Kidney (tissue), 14 donors: ENCODE measurements around the gene RPS19BP1. TPM values are rescaled to one million over a fixed set of nuclear protein-coding genes. Genes with fewer than 3 reads are reported as not detected.
A peak's percentile ranks its signal among the peaks of the same experiment; 100 is the strongest.

Experiments used
- DNase-seq, 5 donors: peaks; one replicate each; pipeline ENCODE4 v3.0.0-alpha.2; 2013 to 2020
- FAIRE-seq: peaks from 2 replicates; lab custom pipeline; 2012; peaks lifted over from hg19 to GRCh38; lab: Jason Lieb, UNC
- H3K27ac ChIP-seq, 2 donors: one replicate each; pipeline ENCODE4 v1.7.0; 2013; ENCODE audit warnings: low read depth in 2 of 2, low read length in 2 of 2, inconsistent platforms in 1 of 2
- H3K27me3 ChIP-seq: one replicate; pipeline ENCODE4 v1.7.1; 2013; ENCODE audit warnings: low read length, inconsistent platforms; ENCODE audit not compliant: control insufficient read depth, insufficient read depth
- H3K36me3 ChIP-seq, 3 donors: one replicate each; pipeline versions ENCODE4 v1.7.0 to v1.7.1; 2013; ENCODE audit warnings: low read length in 3 of 3, control low read depth in 1 of 3, inconsistent platforms in 1 of 3; ENCODE audit not compliant: insufficient read depth in 3 of 3, control insufficient read depth in 2 of 3
- H3K4me1 ChIP-seq, 3 donors: one replicate each; pipeline versions ENCODE4 v1.7.0 to v1.7.1; 2013; ENCODE audit warnings: low read length in 3 of 3, inconsistent platforms in 1 of 3, low read depth in 1 of 3; ENCODE audit not compliant: control insufficient read depth in 2 of 3, insufficient read depth in 2 of 3
- H3K4me3 ChIP-seq, 3 donors: one replicate each; pipeline versions ENCODE4 v1.7.0 to v1.8.1; 2013; ENCODE audit warnings: low read length in 3 of 3, control low read depth in 1 of 3, inconsistent platforms in 1 of 3
- H3K9ac ChIP-seq, 3 donors: one replicate each; pipeline versions ENCODE4 v1.7.0 to v1.7.1; 2013; ENCODE audit warnings: low read length in 3 of 3, control low read depth in 1 of 3, inconsistent platforms in 1 of 3
- H3K9me3 ChIP-seq, 3 donors: one replicate each; pipeline versions ENCODE4 v1.7.0 to v1.7.1; 2013; ENCODE audit warnings: low read length in 3 of 3, control low read depth in 1 of 3, inconsistent platforms in 1 of 3; ENCODE audit not compliant: control insufficient read depth in 2 of 3, insufficient read depth in 1 of 3
- intact Hi-C: fragments of 100-400 bp; cut with DNase I; formaldehyde crosslinking; loops from one replicate; pipeline ENCODE4 v1.11.1; 2022
- polyA plus RNA-seq: library from polyadenylated mRNA; stranded (reverse); fragments of 350-450 nt; fragmentation: Illumina TruSeq; extraction: RNeasy Lipid Tissue Mini Kit (QIAGEN cat#74804); gene quantifications from one replicate; pipeline ENCODE4 v1.2.3, GENCODE V29; 2014; ENCODE audit warnings: low read depth, low replicate concordance; ENCODE audit not compliant: insufficient read depth
- total RNA-seq: library from RNA; stranded (reverse); fragmentation: NEBNext Ultra II Directional; extraction: Animal tissue kit (Norgen Biotek cat#: 25700); gene quantifications from one replicate; pipeline ENCODE4 v1.2.1, GENCODE V29; 2021
- TF ChIP-seq, protein P1 (sequence below): IDR thresholded peaks from 3 replicates; pipeline ENCODE4 v1.5.1; 2012; ENCODE audit warnings: mild to moderate bottlenecking, moderate library complexity, borderline replicate concordance; ENCODE audit not compliant: insufficient read depth; ENCODE audit errors: extremely low read depth
- donor health status: control.
- donor health status: control.
- donor health status: control.
- donor health status: control.
- donor health status: control.
- donor health status: DM: yes; HTN: yes; CAD: no.
- donor health status: Normal renal cell carcinoma (clear cell type).

The RPS19BP1 gene
- total and polyA plus RNA-seq, 2 donors from 2014 or later: 51.8 to 180 TPM

- TF ChIP-seq, protein P1, sequence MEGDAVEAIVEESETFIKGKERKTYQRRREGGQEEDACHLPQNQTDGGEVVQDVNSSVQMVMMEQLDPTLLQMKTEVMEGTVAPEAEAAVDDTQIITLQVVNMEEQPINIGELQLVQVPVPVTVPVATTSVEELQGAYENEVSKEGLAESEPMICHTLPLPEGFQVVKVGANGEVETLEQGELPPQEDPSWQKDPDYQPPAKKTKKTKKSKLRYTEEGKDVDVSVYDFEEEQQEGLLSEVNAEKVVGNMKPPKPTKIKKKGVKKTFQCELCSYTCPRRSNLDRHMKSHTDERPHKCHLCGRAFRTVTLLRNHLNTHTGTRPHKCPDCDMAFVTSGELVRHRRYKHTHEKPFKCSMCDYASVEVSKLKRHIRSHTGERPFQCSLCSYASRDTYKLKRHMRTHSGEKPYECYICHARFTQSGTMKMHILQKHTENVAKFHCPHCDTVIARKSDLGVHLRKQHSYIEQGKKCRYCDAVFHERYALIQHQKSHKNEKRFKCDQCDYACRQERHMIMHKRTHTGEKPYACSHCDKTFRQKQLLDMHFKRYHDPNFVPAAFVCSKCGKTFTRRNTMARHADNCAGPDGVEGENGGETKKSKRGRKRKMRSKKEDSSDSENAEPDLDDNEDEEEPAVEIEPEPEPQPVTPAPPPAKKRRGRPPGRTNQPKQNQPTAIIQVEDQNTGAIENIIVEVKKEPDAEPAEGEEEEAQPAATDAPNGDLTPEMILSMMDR: no peak
- FAIRE-seq (no peak), DNase-seq (no peak)
- intact Hi-C loops: no loop called here
- peak overlapping the region in 1 of 3 donors; percentile 20 for H3K9ac ChIP-seq
- H3K4me1 ChIP-seq: peaks cover 0 to 54% (median 40%) of the 10 kb centered on the region in 3 donors
- H3K9me3 ChIP-seq: no peaks in the 10 kb centered on the region
- H3K4me3 ChIP-seq: peak overlapping the region in 1 of 3 donors; percentile 37
- peaks cover 0 to 17% (median 9%) of the 10 kb centered on the region in 3 donors for H3K36me3 ChIP-seq
- H3K27ac ChIP-seq: no peak overlapping the region
- no peaks in the 10 kb centered on the region for H3K27me3 ChIP-seq
These were observed 3.1 kb downstream of the RPS19BP1 start for GRCh38 chr22:39529487-39529851.

- Histone ChIP-seq H3K27ac (peak overlapping the region in 1 of 2 donors; percentile 47), H3K9me3 (no peaks in the 10 kb centered on the region), H3K4me1 (peaks cover 0 to 58% (median 45%) of the 10 kb centered on the region in 3 donors), H3K27me3 (no peaks in the 10 kb centered on the region), H3K4me3 (peak overlapping the region; percentile 20 to 37 (median 34)), H3K36me3 (peaks cover 0 to 22% (median 13%) of the 10 kb centered on the region in 3 donors), H3K9ac (peak overlapping the region in 2 of 3 donors; percentile 20 to 32)
- intact Hi-C loops: no loop called here
- DNase-seq (peak; percentile 92 to 97 (median 95)), FAIRE-seq (no peak)
- TF ChIP-seq, protein P1: peak; percentile 99
These were observed 3.7 kb downstream of the RPS19BP1 start for GRCh38 chr22:39528681-39529486.

GRCh38 chr22:39528080-39528661 is 4.4 kb downstream of the RPS19BP1 start:
- DNase-seq (peak in 2 of 5 donors; percentile 63 to 69), FAIRE-seq (no peak)
- Histone ChIP-seq H3K4me1 (peaks cover 0 to 61% (median 48%) of the 10 kb centered on the region in 3 donors), H3K36me3 (peaks cover 0 to 24% (median 14%) of the 10 kb centered on the region in 3 donors), H3K27me3 (no peaks in the 10 kb centered on the region), H3K9ac (no peak overlapping the region), H3K4me3 (no peak overlapping the region), H3K27ac (no peak overlapping the region), H3K9me3 (no peaks in the 10 kb centered on the region)
- TF ChIP-seq, protein P1: no peak
- intact Hi-C loops: no loop called here
